IMR-90 (cell line): Measurements from ENCODE around the gene FAM110C.
"Not testable (repeated sequence)": the region's sequence is repeated elsewhere in the genome, so short reads cannot be mapped to it uniquely, and the experiment has no call there.

Source experiments
- BHLHE40 ChIP-seq: fragments of 150-350 bp; IDR thresholded peaks from 2 replicates; pipeline ENCODE4 v1.6.1; 2016; ENCODE audit warnings: mild to moderate bottlenecking, low read depth, low read length
- CEBPB ChIP-seq: IDR thresholded peaks from 2 replicates; pipeline ENCODE4 v1.6.1; 2012; ENCODE audit warnings: low read depth, low read length, improper control_type of control experiment
- CHD1 ChIP-seq: IDR thresholded peaks from 2 replicates; pipeline ENCODE4 v1.6.1; 2012; ENCODE audit warnings: low read depth, low read length, improper control_type of control experiment
- MAFK ChIP-seq: IDR thresholded peaks from 2 replicates; pipeline ENCODE4 v1.6.1; 2012; ENCODE audit warnings: low read depth, low read length, improper control_type of control experiment
- MXI1 ChIP-seq: IDR thresholded peaks from 2 replicates; pipeline ENCODE4 v1.6.1; 2012; ENCODE audit warnings: low read depth, mild to moderate bottlenecking, low read length, moderate library complexity, borderline replicate concordance
- NFE2L2 ChIP-seq: fragments of 150-350 bp; IDR thresholded peaks from 2 replicates; pipeline ENCODE4 v1.6.1; 2016; ENCODE audit warnings: low read depth, mild to moderate bottlenecking, low read length
- POLR2A ChIP-seq: IDR thresholded peaks from 2 replicates; pipeline ENCODE4 v1.6.1; 2012; ENCODE audit warnings: mild to moderate bottlenecking, low read depth, low read length
- RAD21 ChIP-seq: IDR thresholded peaks from 2 replicates; pipeline ENCODE4 v1.6.1; 2012; ENCODE audit warnings: low read length, improper control_type of control experiment
- RCOR1 ChIP-seq: IDR thresholded peaks from 2 replicates; pipeline ENCODE4 v1.6.1; 2012; ENCODE audit warnings: mild to moderate bottlenecking, low read length, improper control_type of control experiment; ENCODE audit not compliant: insufficient replicate concordance
- RFX5 ChIP-seq: IDR thresholded peaks from 2 replicates; pipeline ENCODE4 v1.8.0; 2012; ENCODE audit warnings: low read depth, mild to moderate bottlenecking, low read length, moderate library complexity
- SMC3 ChIP-seq: fragments of 150-350 bp; IDR thresholded peaks from 2 replicates; pipeline ENCODE4 v1.6.1; 2016; ENCODE audit warnings: low read depth, mild to moderate bottlenecking, antibody characterized with exemption, low read length, moderate library complexity
- TF ChIP-seq, protein P1 (sequence below): conservative IDR thresholded peaks from 2 replicates; pipeline ENCODE4 v1.5.1; 2012; ENCODE audit warnings: mild to moderate bottlenecking, low read depth, low read length, improper control_type of control experiment
- TF ChIP-seq, protein P2 (sequence below): fragments of 150-350 bp; IDR thresholded peaks from 2 replicates; pipeline ENCODE4 v1.6.1; 2016; ENCODE audit warnings: low read depth, mild to moderate bottlenecking, low read length, moderate library complexity, borderline replicate concordance
- TF ChIP-seq, protein P3 (sequence below): fragments of 150-350 bp; IDR thresholded peaks from 2 replicates; pipeline ENCODE4 v1.6.1; 2017; ENCODE audit warnings: mild to moderate bottlenecking, antibody characterized with exemption, low read length, low read depth

DNA sequence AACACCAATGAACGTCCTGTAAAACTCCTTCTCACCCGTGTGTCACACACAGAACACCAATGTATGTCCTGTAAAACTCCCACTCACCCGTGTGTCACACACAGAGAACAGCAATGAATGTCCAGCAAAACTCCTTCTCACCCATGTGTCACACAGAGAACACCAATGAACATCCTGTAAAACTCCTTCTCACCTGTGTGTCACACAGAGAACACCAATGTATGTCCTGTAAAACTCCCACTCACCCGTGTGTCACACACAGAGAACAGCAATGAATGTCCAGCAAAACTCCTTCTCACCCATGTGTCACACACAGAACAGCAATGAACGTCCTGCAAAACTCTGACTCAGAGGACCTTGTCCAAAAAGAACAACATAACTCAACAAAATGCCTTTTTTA, 22.3 kb upstream of the FAM110C start:
- TF ChIP-seq RCOR1, POLR2A, CEBPB, MXI1, NFE2L2, MAFK, RAD21, BHLHE40, SMC3, CHD1, RFX5: not testable (repeated sequence)
- TF ChIP-seq, protein P1, sequence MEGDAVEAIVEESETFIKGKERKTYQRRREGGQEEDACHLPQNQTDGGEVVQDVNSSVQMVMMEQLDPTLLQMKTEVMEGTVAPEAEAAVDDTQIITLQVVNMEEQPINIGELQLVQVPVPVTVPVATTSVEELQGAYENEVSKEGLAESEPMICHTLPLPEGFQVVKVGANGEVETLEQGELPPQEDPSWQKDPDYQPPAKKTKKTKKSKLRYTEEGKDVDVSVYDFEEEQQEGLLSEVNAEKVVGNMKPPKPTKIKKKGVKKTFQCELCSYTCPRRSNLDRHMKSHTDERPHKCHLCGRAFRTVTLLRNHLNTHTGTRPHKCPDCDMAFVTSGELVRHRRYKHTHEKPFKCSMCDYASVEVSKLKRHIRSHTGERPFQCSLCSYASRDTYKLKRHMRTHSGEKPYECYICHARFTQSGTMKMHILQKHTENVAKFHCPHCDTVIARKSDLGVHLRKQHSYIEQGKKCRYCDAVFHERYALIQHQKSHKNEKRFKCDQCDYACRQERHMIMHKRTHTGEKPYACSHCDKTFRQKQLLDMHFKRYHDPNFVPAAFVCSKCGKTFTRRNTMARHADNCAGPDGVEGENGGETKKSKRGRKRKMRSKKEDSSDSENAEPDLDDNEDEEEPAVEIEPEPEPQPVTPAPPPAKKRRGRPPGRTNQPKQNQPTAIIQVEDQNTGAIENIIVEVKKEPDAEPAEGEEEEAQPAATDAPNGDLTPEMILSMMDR = not testable (repeated sequence)
- TF ChIP-seq, protein P2, sequence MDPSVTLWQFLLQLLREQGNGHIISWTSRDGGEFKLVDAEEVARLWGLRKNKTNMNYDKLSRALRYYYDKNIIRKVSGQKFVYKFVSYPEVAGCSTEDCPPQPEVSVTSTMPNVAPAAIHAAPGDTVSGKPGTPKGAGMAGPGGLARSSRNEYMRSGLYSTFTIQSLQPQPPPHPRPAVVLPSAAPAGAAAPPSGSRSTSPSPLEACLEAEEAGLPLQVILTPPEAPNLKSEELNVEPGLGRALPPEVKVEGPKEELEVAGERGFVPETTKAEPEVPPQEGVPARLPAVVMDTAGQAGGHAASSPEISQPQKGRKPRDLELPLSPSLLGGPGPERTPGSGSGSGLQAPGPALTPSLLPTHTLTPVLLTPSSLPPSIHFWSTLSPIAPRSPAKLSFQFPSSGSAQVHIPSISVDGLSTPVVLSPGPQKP = not testable (repeated sequence)
- TF ChIP-seq, protein P3, sequence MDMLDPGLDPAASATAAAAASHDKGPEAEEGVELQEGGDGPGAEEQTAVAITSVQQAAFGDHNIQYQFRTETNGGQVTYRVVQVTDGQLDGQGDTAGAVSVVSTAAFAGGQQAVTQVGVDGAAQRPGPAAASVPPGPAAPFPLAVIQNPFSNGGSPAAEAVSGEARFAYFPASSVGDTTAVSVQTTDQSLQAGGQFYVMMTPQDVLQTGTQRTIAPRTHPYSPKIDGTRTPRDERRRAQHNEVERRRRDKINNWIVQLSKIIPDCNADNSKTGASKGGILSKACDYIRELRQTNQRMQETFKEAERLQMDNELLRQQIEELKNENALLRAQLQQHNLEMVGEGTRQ = not testable (repeated sequence)
